HepG2 (cell line): Measurements from ENCODE around the gene ENAH. TPM values are rescaled to one million over a fixed set of nuclear protein-coding genes. Genes with fewer than 3 reads are reported as not detected.

Source experiments
- AGO2 ChIP-seq: fragments of 200-400 bp; formaldehyde crosslinking; optimal IDR thresholded peaks from 2 replicates; pipeline ENCODE3; 2017; ENCODE audit warnings: mild to moderate bottlenecking, low read depth, low read length, moderate library complexity
- BRCA1 ChIP-seq: sonication (generic); formaldehyde crosslinking; IDR thresholded peaks from 2 replicates; pipeline ENCODE4 v1.4.0; 2020; ENCODE audit warnings: missing genetic modification reagents
- DNMT3B ChIP-seq: conservative IDR thresholded peaks from 2 replicates; pipeline ENCODE4 v1.6.1; 2016; ENCODE audit warnings: missing biosample characterization, control low read depth
- KIAA2018 ChIP-seq: sonication (generic); formaldehyde crosslinking; IDR thresholded peaks from 2 replicates; pipeline ENCODE4 v1.5.0; 2020; ENCODE audit warnings: mild to moderate bottlenecking, missing genetic modification reagents, borderline replicate concordance
- KLF11 ChIP-seq: IDR thresholded peaks from 2 replicates; pipeline ENCODE4 v1.6.1; 2016; ENCODE audit warnings: missing compliant biosample characterization
- TCF7L2 ChIP-seq: IDR thresholded peaks from 2 replicates; pipeline ENCODE4 v1.6.1; 2011; ENCODE audit warnings: mild to moderate bottlenecking, low read depth, low read length, moderate library complexity
- WIZ ChIP-seq: sonication (generic); formaldehyde crosslinking; IDR thresholded peaks from 2 replicates; pipeline ENCODE4 v1.5.1; 2020; ENCODE audit warnings: mild to moderate bottlenecking, missing genetic modification reagents
- ZNF253 ChIP-seq: sonication (generic); formaldehyde crosslinking; IDR thresholded peaks from 2 replicates; pipeline ENCODE4 v1.8.0; 2022; ENCODE audit warnings: mild to moderate bottlenecking, missing genetic modification reagents, borderline replicate concordance
- ZNF30 ChIP-seq: sonication (generic); formaldehyde crosslinking; IDR thresholded peaks from 2 replicates; pipeline ENCODE4 v1.5.0; 2020; ENCODE audit warnings: mild to moderate bottlenecking, missing genetic modification reagents
- ZNF546 ChIP-seq: sonication (generic); formaldehyde crosslinking; conservative IDR thresholded peaks from 2 replicates; pipeline ENCODE4 v1.8.1; 2023; ENCODE audit warnings: mild to moderate bottlenecking, missing genetic modification reagents
- ZNF749 ChIP-seq: sonication (generic); formaldehyde crosslinking; IDR thresholded peaks from 2 replicates; pipeline ENCODE4 v1.8.0; 2022; ENCODE audit warnings: mild to moderate bottlenecking, missing genetic modification reagents, moderate library complexity, borderline replicate concordance
- polyA plus RNA-seq, 8 experiments: library from polyadenylated mRNA; depleted of rRNA in 3 of 8; stranded (reverse) in 7 of 8; unstranded in 1 of 8; fragments of >200 nt; fragmentation: Illumina TruSeq in 4 of 8; extraction: Trizol in 4 of 8; gene quantifications; 2 replicates each; pipeline versions ENCODE4 v1.2.1 to v1.2.3, GENCODE V29; 2011 to 2016; ENCODE audit warnings: low read depth in 4 of 8, missing spikeins in 1 of 8, mixed read lengths in 1 of 8; ENCODE audit not compliant: insufficient read depth in 1 of 8
- total RNA-seq, 5 experiments: library from RNA; depleted of rRNA; stranded (reverse); fragments of >200 nt; fragmentation: Illumina TruSeq; extraction: Trizol; gene quantifications; 2 replicates each; pipeline ENCODE4 v1.2.3, GENCODE V29; 2016; ENCODE audit warnings: low read depth in 1 of 5

ENAH gene
- total and polyA plus RNA-seq, 2 of the 13 experiments (the other 11 are each of a cell fraction or from before 2014, with no cell fraction given), result 22.1 to 58.3 TPM

DNA sequence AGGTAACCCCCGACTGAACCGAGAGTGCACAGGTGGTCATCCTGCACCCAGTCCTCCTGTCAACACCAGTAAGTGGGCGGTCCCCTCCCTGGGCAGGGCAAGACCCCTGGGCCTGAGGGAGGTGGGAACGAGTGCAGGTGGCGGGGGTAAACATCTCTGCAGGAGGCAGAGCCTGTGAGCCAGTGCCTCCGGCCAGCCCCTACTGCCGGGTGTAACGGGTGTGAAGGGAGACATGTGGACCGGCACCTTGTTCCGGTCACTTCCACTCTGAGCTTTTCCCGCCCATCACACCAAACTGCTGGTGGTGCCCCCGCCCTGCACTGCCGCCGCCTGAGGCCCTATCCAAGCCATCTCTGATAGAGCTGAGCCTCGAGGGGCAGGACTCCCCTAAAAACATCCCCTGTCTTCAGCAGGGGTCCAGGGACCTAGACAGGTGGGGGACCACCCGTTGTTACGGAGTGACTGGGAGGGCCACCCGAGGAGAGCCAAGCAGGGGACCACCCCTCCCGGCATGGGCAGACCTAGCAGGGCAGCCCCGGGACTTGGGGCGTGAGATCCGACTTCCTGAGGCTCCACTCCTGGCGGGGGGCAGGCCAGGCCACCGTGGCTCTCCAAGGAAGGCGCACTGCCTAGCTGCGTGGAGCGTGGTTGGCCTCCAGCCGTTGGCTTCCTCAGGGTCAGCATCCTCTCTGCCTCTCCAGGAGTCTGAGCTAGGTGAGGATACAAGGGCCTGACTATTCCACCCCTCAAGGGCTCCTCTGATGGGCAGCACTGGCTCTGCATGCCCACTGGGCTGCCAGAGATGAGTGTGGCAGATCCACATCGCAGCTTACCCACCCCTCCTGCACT lies 181.2 kb downstream of the ENAH start (continued):
- TF ChIP-seq KIAA2018 (CRISPR knock-in tag) (no peak), WIZ (no peak), AGO2 (no peak), ZNF749 (CRISPR knock-in tag) (no peak), DNMT3B (no peak), BRCA1 (CRISPR knock-in tag) (no peak), ZNF30 (CRISPR knock-in tag) (no peak), TCF7L2 (no peak), KLF11 (CRISPR knock-in tag) (no peak), ZNF253 (CRISPR knock-in tag) (no peak), ZNF546 (CRISPR knock-in tag) (no peak)
